Mesenteric fat pad (tissue), 1 donor: Measurements from ENCODE around the gene ADRA2B. TPM values are rescaled to one million over a fixed set of nuclear protein-coding genes. Genes with fewer than 3 reads are reported as not detected.
A peak's percentile ranks its signal among the peaks of the same experiment; 100 is the strongest.

Source experiments
- DNase-seq: peaks from one replicate; pipeline ENCODE4 v3.0.0-alpha.2; 2020; ENCODE audit warnings: low spot score
- long read RNA-seq: library from polyadenylated mRNA; unstranded; transcript quantifications from one replicate; pipeline ENCODE4 v2.0.0, GENCODE V29; 2020
- total RNA-seq: library from RNA; stranded (reverse); fragmentation: NEBNext Ultra II Directional; extraction: Animal tissue kit (Norgen Biotek cat#: 25700); gene quantifications from one replicate; pipeline ENCODE4 v1.2.1, GENCODE V29; 2021
- donor health status: DM: yes; HTN: yes; CAD: no.

Gene ADRA2B
- total RNA-seq, result 1.2 TPM
- long read RNA-seq, partial matches to known transcripts, result 0 of 3 reads
- long read RNA-seq, other reads (novel, unspliced or antisense), result 2 of 3 reads

- no peak for DNase-seq
Measured at GRCh38 chr2:96116424-96116878, at the start of gene ADRA2B. Gene ADRA2B, minus strand, starts transcription at chr2:96116571. Its CDS starts 422 bp downstream, at chr2:96116149.

- DNase-seq, result peak; percentile 88
Measured at GRCh38 chr2:96164459-96165184, 48.3 kb upstream of the ADRA2B start.

- no peak for DNase-seq
Measured at GRCh38 chr2:96163768-96164429, 47.5 kb upstream of the ADRA2B start.

GRCh38 chr2:96163415-96163767, 47.0 kb upstream of the ADRA2B start:
- no peak for DNase-seq

DNA sequence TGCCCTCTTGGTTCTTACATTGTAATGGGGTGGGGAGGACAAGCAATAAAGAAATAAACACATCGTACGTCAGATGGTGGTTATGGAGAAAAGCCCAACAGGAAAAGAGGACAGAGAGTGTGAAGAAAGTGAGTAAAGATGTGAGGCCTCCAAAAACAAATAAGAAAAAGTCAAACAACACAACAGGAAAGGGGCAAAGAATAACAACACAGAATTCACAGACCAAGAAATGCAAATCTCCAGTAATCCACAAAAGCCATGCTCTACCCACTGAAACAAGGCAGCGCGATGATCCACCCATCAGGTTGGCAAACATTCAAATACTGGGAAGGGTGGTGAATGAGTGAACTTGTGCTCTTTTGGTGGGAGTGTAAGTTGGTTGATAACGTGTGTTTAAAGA, 45.5 kb upstream of the ADRA2B start:
- DNase-seq, result no peak

- peak; percentile 28 for DNase-seq
Measured at GRCh38 chr2:96160366-96160765, 44.0 kb upstream of the ADRA2B start.

- no peak for DNase-seq
Measured at GRCh38 chr2:96159084-96159830, 42.9 kb upstream of the ADRA2B start.

GRCh38 chr2:96158554-96158940, 42.2 kb upstream of the ADRA2B start:
- no peak for DNase-seq

DNA sequence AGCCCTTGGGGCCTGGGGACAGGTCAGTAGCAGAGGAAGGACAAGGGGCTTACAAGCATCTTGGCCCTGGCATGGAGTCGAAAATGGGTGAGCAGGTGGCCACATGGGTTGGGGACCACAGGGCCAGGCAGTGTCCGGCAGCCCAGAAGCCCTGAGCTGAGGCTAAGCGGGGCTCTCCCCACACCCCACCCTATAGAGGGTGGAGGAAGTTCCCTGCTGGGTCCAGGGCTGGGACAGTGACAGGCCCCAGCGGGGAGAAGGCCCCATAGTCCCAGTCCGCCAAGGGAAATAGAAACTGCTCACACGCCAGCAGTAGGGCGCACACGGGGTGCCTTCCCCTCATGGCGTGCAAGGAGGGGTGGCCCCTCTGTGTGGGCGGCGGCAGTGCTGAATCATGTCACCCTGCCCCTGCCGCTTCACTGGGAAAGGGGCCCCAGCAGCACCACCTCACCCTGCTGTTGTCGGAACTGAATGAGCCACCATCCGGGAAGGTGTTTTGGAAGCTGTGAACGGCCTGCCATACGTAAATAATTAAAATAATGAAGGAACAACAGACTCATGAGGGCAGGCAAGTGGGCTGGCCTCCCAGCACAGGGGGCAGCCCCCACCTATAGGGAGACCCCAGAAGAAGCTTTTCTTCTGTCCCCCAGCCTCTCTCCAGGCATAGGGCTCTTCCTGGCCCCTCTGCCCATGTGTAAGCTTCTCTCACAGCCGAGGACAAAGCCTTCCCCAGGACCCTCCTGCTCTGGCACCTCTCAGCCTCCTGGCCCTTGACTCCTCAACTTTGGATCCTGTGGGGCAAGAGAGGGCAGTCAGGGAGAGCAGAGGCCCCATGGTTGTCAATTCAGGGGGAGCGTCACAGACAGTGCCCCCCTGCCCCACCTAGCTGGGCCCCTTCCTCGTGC, 41.5 kb upstream of the ADRA2B start:
- no peak for DNase-seq

DNA sequence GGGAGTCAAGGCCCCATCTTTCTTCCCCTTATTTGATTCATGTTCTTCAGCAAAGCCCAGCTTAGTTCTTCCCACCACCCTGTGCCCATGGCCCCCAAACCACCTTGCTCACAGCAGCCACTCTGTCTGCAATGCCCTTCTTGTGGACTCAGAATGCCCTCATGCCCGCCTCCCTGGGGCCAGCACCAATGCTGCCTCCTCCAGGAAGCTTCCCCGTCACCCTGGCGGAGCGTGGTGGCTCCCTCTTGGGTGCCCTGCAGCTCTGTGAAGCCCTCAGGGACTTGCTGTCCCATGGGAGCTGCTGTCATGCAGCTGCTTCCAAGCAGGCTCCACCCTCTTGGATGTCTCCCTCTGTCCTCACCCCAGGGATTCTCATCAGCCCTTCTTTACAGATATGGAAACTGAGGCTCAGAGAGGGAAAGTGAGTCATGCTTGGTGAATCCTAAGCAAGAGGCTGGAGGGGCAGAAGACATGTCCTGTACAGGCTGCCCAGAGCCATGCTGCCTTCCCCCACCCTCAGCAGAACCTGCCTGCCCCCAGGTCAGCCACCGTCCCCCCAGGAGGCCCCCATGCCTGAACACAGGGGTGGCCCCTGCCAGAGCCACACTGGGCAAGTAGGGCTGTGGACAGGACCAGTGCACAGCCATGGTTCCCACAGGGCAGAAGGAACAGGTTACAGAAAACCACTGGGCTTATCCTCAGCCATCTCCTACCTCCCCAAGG, 40.7 kb upstream of the ADRA2B start:
- DNase-seq, result peak; percentile 55

- DNase-seq, result peak; percentile 55
Measured at GRCh38 chr2:96156011-96156820, 39.8 kb upstream of the ADRA2B start.

DNA sequence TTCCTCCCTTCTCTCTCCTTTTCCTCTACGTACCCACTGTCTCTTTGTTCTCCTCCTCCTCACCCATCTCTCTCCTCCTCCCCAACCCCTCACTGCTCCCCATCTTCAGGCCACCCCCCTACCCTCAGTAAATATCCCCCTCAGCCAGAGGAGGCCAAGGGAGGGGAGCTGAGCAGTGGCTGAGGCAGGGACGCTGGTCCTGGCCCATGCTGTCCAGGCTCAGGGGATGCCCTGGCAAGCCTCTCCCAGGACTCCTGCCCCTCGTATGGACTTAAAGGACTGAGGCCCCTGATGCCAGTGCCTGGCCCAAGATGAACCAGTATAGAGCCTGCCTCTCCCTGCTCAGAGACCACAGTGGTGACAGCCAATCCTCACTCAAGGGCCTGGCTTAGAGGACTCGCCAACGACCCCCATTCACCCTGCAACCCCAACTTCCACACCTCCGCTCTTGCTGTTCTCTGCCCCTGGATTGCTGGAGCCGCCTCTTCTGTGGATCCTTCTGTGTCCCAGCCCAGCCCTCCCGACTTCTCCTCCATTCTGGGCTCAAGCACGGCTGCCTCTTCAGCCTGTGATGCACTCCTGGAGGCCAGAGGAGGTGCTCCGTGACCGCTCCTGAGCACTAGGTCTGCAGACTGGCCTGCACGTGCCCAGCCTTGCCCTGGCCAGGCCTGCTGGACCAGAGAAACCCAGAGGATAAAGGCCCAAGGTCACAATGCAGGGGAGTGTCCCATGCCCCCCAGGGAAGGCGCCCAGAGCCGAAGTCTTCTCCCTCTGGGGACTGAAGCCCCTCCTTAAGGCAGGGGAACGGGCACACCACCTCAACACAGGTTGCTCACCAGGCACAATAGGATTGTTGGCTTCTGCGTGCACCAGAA, 38.4 kb upstream of the ADRA2B start:
- peak; percentile 86 for DNase-seq

GRCh38 chr2:96153991-96154431, 37.6 kb upstream of the ADRA2B start:
- DNase-seq, result no peak

DNA sequence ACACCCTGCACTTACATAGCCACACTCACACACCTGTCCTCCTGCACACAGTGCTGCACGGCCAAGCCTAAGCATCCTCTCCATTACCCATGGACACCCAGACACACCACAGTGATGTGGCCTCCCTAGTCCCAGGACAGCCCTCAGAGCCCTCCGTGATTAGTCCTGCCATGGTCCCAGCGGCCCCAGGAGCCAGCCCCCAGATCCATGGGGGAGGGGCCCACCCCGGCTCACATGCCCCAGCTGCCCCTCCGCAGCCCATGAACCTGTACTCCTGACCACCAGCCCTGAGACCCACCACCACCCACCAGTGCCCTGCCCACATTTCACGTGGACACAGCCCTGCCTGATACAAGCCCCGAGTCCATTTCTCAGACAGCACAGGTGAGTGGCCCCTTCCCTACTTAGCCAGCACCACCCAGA, 36.9 kb upstream of the ADRA2B start:
- no peak for DNase-seq

DNA sequence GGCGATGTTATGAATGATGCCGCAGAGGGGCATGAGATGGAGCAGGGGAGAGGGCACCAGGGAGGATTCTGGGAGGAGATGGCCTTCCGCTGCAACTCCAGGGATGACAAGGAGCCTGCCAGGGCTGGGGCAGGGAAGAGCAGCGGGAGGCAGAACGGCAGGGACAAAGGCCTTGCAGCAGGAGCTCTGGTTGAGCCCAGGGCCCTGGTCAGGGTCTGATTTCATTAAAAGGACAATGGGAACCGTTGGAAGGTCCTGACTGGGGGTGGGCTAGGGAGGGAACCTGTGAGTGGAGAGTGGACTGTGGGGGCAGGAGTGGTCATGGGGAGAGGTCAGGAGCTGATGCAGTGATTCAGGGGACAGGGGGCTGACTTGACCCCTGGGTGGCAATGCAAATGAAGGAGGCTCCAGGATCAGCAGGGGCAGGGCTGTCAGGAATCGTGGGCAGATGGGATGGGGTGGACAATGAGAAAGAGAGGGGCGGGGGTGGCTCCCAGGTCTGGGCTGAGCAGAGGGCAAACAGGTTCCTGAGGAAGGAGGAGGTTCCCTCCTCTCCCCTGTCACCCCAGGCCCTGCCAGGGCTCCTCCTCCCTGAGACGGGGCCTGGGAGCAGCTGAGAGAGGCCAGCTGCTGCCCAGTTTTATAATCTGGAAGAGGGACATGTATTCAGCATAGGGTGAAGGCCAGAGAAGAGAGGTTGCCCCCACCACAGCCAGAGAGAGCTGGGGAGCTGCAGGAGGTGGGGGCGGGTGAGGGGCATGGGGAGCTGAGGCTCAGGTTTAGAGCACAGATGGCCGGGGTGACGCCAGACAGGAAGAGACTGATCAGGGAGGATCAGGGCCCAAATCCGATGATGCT, 36.2 kb upstream of the ADRA2B start:
- DNase-seq, result peak; percentile 78

DNA sequence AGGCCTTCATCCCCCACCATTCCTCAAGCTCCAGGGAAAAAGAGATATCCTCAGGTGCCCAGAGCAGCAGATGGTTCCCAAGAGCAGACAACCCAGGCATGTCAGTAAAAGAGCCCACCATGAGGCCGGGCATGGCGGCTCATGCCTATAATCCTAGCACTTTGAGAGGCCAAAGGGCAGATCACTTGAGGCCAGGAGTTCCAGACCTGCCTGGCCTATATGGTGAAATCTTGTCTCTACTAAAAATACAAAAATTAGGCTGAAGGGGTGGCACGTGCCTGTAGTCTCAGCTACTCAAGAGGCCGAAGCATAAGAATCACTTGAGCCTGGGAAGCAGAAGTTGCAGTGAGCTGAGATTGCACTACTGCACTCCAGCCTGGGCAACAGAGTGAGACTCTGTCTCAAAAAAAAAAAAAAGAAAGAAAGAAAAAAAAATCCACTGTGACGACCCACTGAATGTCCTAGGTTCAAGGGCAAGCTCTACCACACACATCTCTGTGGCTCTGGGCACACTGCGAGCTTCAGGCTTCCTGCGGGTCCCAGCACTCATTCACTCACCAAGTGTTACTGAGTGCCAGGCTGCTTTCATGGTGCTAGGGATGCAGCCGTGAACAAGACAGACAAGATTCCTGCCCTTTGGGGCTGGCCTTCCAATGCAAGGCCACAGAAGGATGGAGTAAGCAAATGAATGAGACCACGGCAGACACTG, 35.4 kb upstream of the ADRA2B start:
- no peak for DNase-seq
